DMS153 (cell line): Measurements from ENCODE around the gene ACOX1.

Experiments
- DNase-seq: peaks from one replicate; lab custom pipeline; 2025; lab: John Stamatoyannopoulos, UW

The ACOX1 gene

DNA sequence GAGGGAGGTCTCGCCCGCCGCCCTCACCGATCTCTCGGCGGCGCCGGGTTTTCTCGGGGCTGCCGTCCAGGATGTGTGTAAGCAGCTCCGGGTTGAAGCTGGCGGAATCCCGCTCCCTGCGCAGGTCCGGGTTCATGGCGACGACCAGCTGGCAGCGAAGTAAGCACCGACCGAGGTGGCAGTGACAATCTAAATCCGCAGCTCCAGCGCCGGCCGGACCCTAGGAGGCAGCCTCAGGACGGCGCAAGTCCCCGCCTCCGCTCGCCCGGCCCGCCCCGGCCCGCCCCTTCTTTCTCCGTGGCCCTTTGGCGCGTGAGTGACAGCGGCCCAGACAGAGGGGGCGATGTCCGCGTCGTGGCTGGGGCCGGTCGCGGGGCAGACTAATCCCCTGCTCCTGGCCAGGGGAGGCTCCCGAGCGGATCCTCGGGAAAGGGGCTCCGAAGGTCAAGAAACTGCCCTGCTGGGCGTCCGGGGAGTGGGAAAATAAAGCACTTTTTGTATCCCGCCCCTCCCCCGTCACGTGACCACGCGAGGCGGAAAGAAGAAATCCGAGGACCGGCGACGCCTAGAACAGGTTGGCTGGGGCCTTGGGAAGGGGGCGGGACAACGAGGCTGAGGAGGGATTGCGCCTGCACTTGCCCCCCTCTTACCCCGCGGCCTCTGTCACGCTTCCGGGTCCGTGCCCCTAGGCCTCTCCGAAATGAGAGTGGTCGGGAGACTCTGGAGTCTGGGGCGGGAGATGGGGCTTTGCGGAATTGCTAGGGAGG lies at the start of gene ACOX1, which contains the start of gene TEN1:
Gene ACOX1, minus strand, starts transcription at position 229 of the 767 bp plus-strand sequence. Its CDS starts 93 bp downstream, at position 136.
Gene TEN1, plus strand, starts transcription at position 303 of the 767 bp plus-strand sequence. CDS start 6,953 bp downstream, outside the sequence.
- DNase-seq = peak; percentile 93

DNA sequence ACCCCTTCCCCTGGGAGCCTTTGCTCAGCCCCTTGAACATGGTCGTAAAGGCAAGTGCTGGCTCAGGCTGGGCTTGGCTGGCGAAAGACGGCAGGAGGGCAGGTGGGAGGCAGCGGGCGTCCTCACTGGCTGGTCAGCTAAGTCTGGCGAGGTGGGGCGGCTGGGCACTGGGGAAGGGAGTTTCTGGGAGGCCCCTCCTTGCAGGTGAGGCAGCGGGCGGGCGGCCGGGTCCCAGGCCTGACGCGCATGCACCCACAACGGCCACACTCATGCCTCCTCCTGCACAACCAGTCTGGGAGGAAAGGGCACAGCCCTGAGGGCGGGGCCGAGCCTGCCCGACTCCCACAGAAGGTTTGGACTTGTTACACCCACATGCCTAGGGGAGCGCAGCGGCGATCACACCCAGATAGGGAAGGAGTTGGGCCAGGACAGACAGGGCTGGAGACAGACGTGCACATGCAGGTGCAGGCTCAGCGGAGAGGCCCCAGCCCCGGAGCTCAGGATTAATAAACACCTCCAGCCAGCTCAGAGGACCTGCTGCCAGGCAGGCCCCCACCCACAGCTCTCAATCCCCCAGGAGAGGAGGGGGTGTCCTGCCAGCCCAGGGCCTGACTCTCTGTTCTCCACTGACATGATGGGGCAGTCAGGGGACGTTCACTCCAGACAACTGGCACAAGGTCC lies 48.3 kb upstream of the ACOX1 start, which contains the start of gene EVPL:
Gene EVPL, minus strand, starts transcription at position 148 of the 681 bp plus-strand sequence. Its CDS starts 108 bp downstream, at position 40.
- DNase-seq = no peak

- no peak for DNase-seq
These were observed 47.8 kb upstream of the ACOX1 start for GRCh38 chr17:76026714-76027158.

- no peak for DNase-seq
These were observed 46.3 kb upstream of the ACOX1 start for GRCh38 chr17:76025294-76025693.

- DNase-seq = no peak
These were observed 45.4 kb upstream of the ACOX1 start for GRCh38 chr17:76024353-76024752.

DNA sequence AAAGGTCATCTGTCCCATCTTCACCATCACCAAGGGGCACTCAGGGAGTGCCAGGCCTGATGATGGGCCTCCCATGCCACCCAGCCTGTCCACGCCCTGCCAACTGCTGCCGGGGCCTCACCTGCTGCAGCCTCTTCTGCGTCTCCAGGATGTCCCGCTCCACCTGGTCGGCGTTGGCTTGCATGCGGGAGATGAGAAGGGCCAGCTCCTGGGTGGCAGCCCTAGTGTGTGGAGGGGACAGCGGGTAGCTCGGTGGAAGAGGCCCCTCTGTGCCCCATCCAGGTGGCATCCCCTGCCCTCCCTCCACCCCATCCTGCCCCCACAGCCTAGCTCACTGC lies 44.9 kb upstream of the ACOX1 start:
- no peak for DNase-seq

DNA sequence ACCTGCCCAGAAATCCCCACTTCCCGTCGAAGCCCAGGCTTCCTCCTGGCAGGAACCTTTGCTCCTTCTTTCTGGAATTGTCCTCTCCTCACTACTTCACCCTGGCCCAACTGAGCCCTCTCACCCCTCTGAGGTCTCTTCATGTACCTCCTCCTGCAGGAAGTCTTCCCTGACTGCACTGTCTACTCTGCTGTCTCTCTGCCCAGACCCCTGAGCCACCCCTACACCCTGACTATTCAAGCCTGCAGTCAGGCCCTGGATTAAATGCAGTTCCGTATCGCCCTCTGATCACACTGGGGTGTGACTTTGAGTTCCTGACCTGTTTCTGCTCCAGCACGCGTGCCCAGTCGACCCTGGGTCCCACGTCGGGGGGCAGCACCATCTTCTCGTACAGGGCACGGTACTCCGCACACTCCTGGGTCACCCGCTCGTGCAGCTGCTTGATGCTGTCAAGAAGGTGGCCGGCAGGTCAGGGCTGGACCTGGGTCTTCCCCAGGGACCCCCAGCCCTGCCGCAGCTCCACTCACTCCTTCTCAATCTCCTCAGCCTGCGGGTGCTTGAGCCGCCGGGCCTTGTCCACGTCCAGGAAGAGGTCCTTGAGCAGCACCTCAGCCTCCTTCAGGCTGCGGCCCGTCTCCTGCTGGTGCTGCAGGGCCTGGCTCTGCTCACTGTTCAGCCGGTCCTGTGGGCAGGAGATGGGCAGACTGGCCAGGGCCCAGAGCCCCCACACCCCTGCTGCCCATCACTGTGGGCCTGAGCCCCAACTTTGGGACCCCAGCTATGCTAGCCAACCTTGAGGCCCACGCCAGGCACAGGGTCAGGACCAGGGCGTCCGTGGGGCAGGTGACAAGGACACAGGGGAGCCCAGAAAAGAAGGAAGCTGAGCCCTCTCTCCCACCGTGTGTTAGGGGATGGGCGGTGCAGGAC lies 44.3 kb upstream of the ACOX1 start:
- DNase-seq = no peak

- peak; percentile 22 for DNase-seq
These were observed 43.3 kb upstream of the ACOX1 start for GRCh38 chr17:76022285-76022684.

- no peak for DNase-seq
These were observed 41.0 kb upstream of the ACOX1 start for GRCh38 chr17:76019833-76020467.

DNA sequence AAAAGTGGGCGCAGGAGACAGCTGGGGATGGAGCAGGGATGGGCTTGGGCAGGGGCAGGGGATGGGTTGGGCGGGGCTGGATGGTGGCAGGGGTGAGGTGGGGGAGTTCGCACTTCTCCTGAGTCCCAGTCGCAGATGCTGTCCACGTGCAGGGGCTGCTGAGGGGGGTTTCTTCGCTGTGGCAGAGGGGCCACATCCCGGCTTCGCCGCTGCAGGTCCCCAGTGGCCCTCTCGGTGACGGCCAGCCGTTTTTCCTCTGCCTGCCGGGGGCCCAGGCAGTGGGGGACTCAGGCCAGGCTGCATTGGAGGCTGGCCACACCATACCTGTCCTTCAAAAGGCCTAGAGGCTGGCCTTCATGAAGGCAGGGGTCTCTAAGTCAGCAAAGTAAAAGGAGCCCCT lies 39.8 kb upstream of the ACOX1 start:
- no peak for DNase-seq

- DNase-seq = no peak
These were observed 39.3 kb upstream of the ACOX1 start for GRCh38 chr17:76018340-76018680.

- no peak for DNase-seq
These were observed 38.7 kb upstream of the ACOX1 start for GRCh38 chr17:76017481-76018339.

GRCh38 chr17:76014925-76015261 lies 35.9 kb upstream of the ACOX1 start:
- DNase-seq = peak; percentile 68

DNA sequence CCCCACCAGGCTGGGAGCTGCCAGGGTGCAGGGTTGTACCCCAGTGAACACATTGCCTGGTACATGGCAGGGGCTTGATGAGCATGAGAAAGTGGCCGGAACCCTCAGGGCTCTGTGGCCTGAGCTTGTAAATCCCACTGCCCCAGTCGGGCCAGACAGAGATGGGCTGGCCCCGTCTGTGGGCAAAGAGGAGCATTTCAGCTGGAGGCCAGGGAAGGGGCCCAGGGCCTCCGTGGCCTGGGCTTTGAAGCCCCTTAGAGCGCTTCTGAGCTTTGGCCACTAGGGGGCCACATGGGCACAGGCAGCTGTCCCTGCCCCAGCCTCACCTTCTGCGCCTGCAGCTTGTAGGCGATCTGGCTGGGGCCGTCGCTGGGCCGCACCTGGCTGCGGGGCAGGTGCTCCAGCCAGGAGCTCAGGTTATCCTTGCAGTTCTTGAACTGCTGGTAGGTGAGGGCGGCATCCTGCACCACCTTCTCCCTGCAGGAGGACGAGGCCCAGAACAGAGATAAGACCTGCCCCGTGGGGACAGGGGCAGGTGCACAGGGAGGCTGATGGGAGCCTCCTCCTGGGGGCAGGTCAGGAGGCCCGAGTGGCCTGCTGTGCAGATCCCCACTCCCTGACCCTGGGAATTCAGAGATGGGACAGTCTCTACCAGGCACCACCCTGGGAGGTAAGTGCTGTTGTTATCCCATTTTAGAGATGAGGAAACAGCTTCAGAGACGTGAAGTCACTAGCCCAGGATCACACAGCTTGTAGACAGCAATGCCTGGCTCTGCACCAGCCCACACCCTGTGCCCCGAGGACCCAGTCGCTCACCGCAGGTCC lies 35.3 kb upstream of the ACOX1 start:
- DNase-seq = peak; percentile 77

DNA sequence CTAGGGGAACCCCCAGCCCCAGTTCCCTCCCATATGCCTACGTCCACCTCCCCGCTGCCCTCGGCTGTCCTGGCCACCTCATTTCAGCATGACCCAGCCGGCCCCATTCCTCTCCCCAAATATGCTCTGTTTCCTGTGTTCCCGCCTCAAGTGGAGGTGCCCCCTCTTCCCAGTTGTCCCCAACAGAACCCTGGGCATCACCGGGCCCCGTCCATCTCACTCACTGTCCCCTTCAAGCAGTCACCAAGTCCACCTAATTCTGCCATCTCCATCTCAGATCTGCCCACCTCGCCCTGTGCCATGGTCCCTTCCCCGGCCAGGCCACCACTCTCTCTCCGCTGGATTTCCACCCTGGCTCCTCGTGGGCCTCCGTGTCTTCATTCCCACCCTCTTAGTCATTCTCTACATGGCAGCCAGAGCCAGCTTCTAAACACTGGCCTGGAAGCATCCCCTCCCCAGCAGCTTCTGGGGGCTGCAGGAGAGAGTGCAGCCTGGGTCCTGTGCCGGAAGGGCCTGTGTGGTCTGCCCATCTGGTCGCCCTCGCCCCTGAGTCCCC lies 34.5 kb upstream of the ACOX1 start:
- no peak for DNase-seq

DNA sequence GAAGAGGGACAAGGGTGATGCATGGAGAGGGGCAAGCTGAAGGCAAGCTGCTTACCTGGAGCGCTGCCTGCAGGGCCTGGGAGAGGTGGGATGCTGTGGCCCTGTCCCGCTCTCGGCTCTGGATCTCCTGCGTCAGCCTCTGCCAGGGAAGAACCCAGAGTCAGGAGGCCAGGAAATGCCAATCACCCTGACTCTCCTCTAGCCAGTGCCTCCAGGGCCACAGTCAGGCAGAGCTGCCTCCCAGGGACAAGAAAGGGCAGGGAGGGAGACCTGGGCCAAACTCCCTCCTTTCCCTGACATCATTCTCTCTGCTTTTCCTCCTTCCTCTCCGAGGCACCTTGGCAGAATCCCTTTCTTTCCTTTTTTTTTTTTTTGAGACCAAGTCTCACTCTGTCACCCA lies 33.0 kb upstream of the ACOX1 start:
- DNase-seq = no peak

DNA sequence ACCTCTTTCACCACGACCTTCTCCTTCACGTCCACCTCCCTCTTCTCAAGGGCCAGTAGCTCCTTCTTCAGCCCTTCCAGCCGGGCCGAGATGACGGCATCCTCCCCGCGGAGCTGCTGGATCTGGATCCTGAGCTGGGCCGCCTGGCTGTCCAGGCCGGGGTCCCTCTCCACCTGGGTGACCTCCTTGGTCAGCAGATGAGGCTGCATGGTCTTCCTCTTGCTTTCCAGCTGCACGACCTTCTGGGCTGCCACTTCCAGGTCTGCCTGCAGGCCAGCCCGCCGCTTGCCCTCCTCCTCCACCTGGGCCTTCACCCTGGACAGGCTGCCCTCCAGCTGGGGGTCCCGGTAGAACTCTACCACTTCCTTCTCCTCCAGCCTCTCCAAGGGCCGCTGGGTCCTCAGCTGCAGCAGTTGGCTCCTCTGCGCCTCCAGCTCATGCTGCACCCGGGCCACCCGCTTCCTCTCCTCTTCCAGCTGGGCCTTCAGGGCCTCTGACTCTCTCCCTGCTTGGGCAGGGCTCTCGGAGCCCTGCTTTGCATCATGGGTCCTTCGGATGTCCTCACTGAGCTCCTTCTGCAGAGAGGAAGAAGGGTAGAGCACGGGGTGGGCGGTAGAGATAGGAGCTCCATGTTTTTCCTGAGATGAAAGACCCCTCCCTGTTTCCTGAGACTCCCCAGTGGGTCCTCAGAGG lies 31.1 kb upstream of the ACOX1 start:
- DNase-seq = no peak

DNA sequence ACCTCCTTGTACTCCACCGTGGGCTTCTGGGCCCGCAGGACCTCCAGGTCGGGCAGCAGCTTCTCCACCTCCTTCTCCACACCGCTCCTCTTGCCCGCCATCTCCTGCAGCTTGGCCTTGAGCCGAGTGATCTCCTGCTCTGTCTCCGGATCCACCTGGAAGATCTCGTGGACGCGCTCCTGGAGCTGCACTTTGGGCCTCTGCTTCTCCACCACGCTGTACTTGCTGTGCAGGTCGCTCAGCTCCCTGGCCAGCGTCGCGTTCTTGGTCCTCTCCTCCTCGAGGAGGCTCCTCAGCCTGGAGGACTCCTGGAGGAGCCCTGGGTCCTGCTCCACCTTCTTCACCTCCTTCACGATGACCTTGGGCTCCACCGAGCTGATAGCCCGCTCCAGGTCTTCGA lies 30.5 kb upstream of the ACOX1 start:
- DNase-seq = no peak
